Endothelial cell of umbilical vein (primary cell): ENCODE results near the gene RGL4. TPM values are rescaled to one million over a fixed set of nuclear protein-coding genes. Genes with fewer than 3 reads are reported as not detected.

Experiments
- BruUV-seq: library from RNA; stranded (reverse); fragments of 400-500 nt; replicated peaks from 2 replicates; lab custom pipeline; 2021; lab: Mats Ljungman, UMichigan
- CTCF ChIA-PET: fragments of 300-600, 350-600 bp; sonication (Branson Sonifier 250); formaldehyde crosslinking; loops from one replicate; lab custom pipeline; 2021; ENCODE audit warnings: antibody characterized with exemption, inconsistent platforms; lab: Charles Lee
- POLR2A ChIA-PET: fragments of 300-600, 350-600 bp; sonication (Branson Sonifier 250); formaldehyde crosslinking; loops from one replicate; lab custom pipeline; 2021; ENCODE audit warnings: antibody characterized with exemption, inconsistent platforms; lab: Charles Lee
- DNase-seq: peaks from one replicate; pipeline ENCODE4 v3.0.0-alpha.2; 2011; ENCODE audit warnings: low read depth, low spot score
- FAIRE-seq: peaks from 2 replicates; lab custom pipeline; 2011; peaks lifted over from hg19 to GRCh38; lab: Jason Lieb, UNC
- H2AFZ ChIP-seq: 2 replicates; pipeline ENCODE4 v1.6.0; 2012; ENCODE audit warnings: low read depth, low read length, control low read depth, inconsistent platforms
- H3K27ac ChIP-seq: 2 replicates; pipeline ENCODE4 v1.5.1; 2011; ENCODE audit warnings: low read depth, mild to moderate bottlenecking, control low read depth, low read length, moderate library complexity; ENCODE audit not compliant: insufficient read depth
- H3K27me3 ChIP-seq, 2 experiments: 2 replicates each; pipeline versions ENCODE4 v1.6.0 to v1.6.1; 2011; ENCODE audit warnings: low read length in 2 of 2, mixed read lengths in 1 of 2; ENCODE audit not compliant: control insufficient read depth in 2 of 2, insufficient read depth in 2 of 2
- H3K36me3 ChIP-seq, 2 experiments: 2 replicates in 1 of 2; 3 replicates in 1 of 2; pipeline ENCODE4 v1.5.1; 2011; ENCODE audit warnings: low read length in 2 of 2, mild to moderate bottlenecking in 1 of 2, moderate library complexity in 1 of 2; ENCODE audit not compliant: control insufficient read depth in 2 of 2, insufficient read depth in 2 of 2; ENCODE audit errors: extremely low read depth in 1 of 2
- H3K4me1 ChIP-seq: 3 replicates; pipeline ENCODE4 v1.5.1; 2011; ENCODE audit warnings: mild to moderate bottlenecking, low read length; ENCODE audit not compliant: control insufficient read depth, insufficient read depth; ENCODE audit errors: extremely low read depth
- H3K4me2 ChIP-seq: 2 replicates; pipeline ENCODE4 v1.6.1; 2011; ENCODE audit warnings: low read length, control low read depth, mixed read lengths; ENCODE audit not compliant: insufficient read depth
- H3K4me3 ChIP-seq, 3 experiments: fragments of 200-600 bp in 1 of 3; sonication (generic), shearing (Covaris generic) in 1 of 3; replicated peaks in 1 of 3; 2 replicates each; pipeline ENCODE4 v1.5.1; 2011 to 2016; ENCODE audit warnings: control low read depth in 3 of 3, low read length in 3 of 3, mild to moderate bottlenecking in 2 of 3, inconsistent platforms in 1 of 3, low read depth in 1 of 3, moderate library complexity in 1 of 3; ENCODE audit not compliant: insufficient read depth in 1 of 3
- H3K79me2 ChIP-seq: 2 replicates; pipeline ENCODE4 v1.6.0; 2012; ENCODE audit warnings: low read length, inconsistent platforms; ENCODE audit not compliant: control insufficient read depth, insufficient read depth
- H3K9ac ChIP-seq: replicated peaks from 2 replicates; pipeline ENCODE3; 2011; ENCODE audit warnings: low read length, control low read depth; ENCODE audit not compliant: insufficient read depth; ENCODE audit errors: extremely low read depth
- H3K9me1 ChIP-seq: replicated peaks from 3 replicates; pipeline ENCODE4 v1.6.0; 2011; ENCODE audit warnings: mild to moderate bottlenecking, low read length; ENCODE audit not compliant: control insufficient read depth, insufficient read depth; ENCODE audit errors: extremely low read depth
- H3K9me3 ChIP-seq: replicated peaks from 2 replicates; pipeline ENCODE4 v1.5.1; 2012; ENCODE audit warnings: low read length, inconsistent platforms; ENCODE audit not compliant: control insufficient read depth, insufficient read depth
- H4K20me1 ChIP-seq: replicated peaks from 2 replicates; pipeline ENCODE3; 2011; ENCODE audit warnings: mild to moderate bottlenecking, low read length; ENCODE audit not compliant: control insufficient read depth, insufficient read depth; ENCODE audit errors: extremely low read depth
- CTCF ChIP-seq, 2 donors: IDR thresholded peaks; 1 replicate in 1 of 2; 2 replicates in 1 of 2; pipeline ENCODE4 v1.5.1; 2011; ENCODE audit warnings: low read length in 2 of 2, mild to moderate bottlenecking in 2 of 2, moderate library complexity in 2 of 2, control low read depth in 1 of 2, inconsistent platforms in 1 of 2, low read depth in 1 of 2; ENCODE audit not compliant: insufficient read depth in 1 of 2; ENCODE audit errors: extremely low read depth in 1 of 2
- EZH2 ChIP-seq: IDR thresholded peaks from 2 replicates; pipeline ENCODE4 v1.6.1; 2012; ENCODE audit warnings: borderline replicate concordance, low read depth, mild to moderate bottlenecking, moderate library complexity, low read length, inconsistent platforms; ENCODE audit not compliant: severe bottlenecking
- FOS ChIP-seq: IDR thresholded peaks from 2 replicates; pipeline ENCODE4 v1.6.1; 2011; ENCODE audit warnings: mild to moderate bottlenecking, low read length, moderate library complexity, borderline replicate concordance; ENCODE audit not compliant: insufficient read depth
- GATA2 ChIP-seq: IDR thresholded peaks from 2 replicates; pipeline ENCODE4 v1.7.0; 2011; ENCODE audit warnings: low read depth, mild to moderate bottlenecking, moderate library complexity, mixed read lengths, low read length; ENCODE audit not compliant: insufficient read length, insufficient read depth
- JUN ChIP-seq: IDR thresholded peaks from 2 replicates; pipeline ENCODE4 v1.6.1; 2011; ENCODE audit warnings: borderline replicate concordance, low read depth; ENCODE audit not compliant: insufficient read length, insufficient read depth
- MAX ChIP-seq: IDR thresholded peaks from 2 replicates; pipeline ENCODE4 v1.6.1; 2011; ENCODE audit not compliant: insufficient read depth, insufficient read length
- MYC ChIP-seq: IDR thresholded peaks from one replicate; pipeline ENCODE4 v1.6.1; 2011; ENCODE audit warnings: mild to moderate bottlenecking, low read depth, low read length
- POLR2A ChIP-seq: IDR thresholded peaks from 2 replicates; pipeline ENCODE4 v1.6.1; 2012; ENCODE audit warnings: low read depth, mild to moderate bottlenecking, control low read depth, low read length
- POLR2AphosphoS5 ChIP-seq: IDR thresholded peaks from 2 replicates; pipeline ENCODE4 v1.6.1; 2012; ENCODE audit warnings: low read depth, mild to moderate bottlenecking, control low read depth, low read length, moderate library complexity; ENCODE audit not compliant: insufficient read depth
- dilution Hi-C: fragments of 300-500 bp; cut with MboI; formaldehyde crosslinking; loops from one replicate; pipeline ENCODE4 v1.15.0; 2019; ENCODE audit warnings: low sequenced_read_pairs; ENCODE audit not compliant: extremely low pct_ligation_motif_present
- intact Hi-C: fragments of 100-400 bp; cut with micrococcal nuclease; formaldehyde crosslinking; loops from one replicate; pipeline ENCODE4 v1.10.0; 2022
- polyA plus RNA-seq, 4 experiments: library from polyadenylated mRNA; depleted of rRNA in 3 of 4; stranded (reverse) in 3 of 4; unstranded in 1 of 4; fragments of >200 nt; gene quantifications; 2 replicates each; pipeline versions ENCODE4 v1.2.1 to v1.2.3, GENCODE V29; 2011 to 2012; ENCODE audit warnings: missing spikeins in 1 of 4
- total RNA-seq: library from RNA; stranded (reverse); gene quantifications from 2 replicates; pipeline ENCODE4 v1.2.3, GENCODE V29; 2021

RGL4 gene
- total and polyA plus RNA-seq, 2 donors (not counting 3 experiments of a cell fraction or from before 2014, with no cell fraction given) = not detected

GRCh38 chr22:23745791-23746190 lies 55.0 kb downstream of the RGL4 start:
- DNase-seq (no peak), FAIRE-seq (no peak)
- peaks cover 10% of the 10 kb centered on the region for H3K4me1 ChIP-seq
- no TSS peak for BruUV-seq
- no peaks in the 10 kb centered on the region for H3K9me1 ChIP-seq
- intact Hi-C loops = no loop called here
- no peaks in the 10 kb centered on the region for H3K79me2 ChIP-seq
- no peak overlapping the region for H3K9ac ChIP-seq
- TF ChIP-seq MAX (no peak), MYC (no peak), POLR2AphosphoS5 (no peak), POLR2A (no peak), CTCF (IDR thresholded peaks at IDR 0.05; ENCODE audit: extremely low read depth in 1 of 2, insufficient read depth in 1 of 2, low read depth in 1 of 2, low read length in 2 of 2) (no peak), GATA2 (no peak), FOS (no peak), JUN (no peak), EZH2 (no peak)
- H3K27ac ChIP-seq = no peak overlapping the region
- no peaks in the 10 kb centered on the region for H3K27me3 ChIP-seq
- CTCF ChIA-PET = interaction anchor here (1.0 to 1.2 kb wide), 3 partner anchors 8 to 104 kb away, joined by 3 to 7 read pairs (median 4); no protein-coding TSS in a partner anchor
- H3K4me2 ChIP-seq = no peak overlapping the region
- dilution Hi-C loops = no loop called here
- H2AFZ ChIP-seq = no peak overlapping the region
- no peak overlapping the region for H3K4me3 ChIP-seq
- H3K36me3 ChIP-seq = peaks cover 5 to 23% of the 10 kb centered on the region in 2 experiments
- H3K9me3 ChIP-seq = no peaks in the 10 kb centered on the region
- POLR2A ChIA-PET = no interaction called here
- H4K20me1 ChIP-seq = no peaks in the 10 kb centered on the region

Other genes starting within 250 kb of the RGL4 start
- not detected in 2 replicates for gene IGLL1, start 110.7 kb upstream of the RGL4 start, total RNA-seq
- not detected in 2 replicates for gene IGLL1, start 110.7 kb upstream of the RGL4 start, polyA plus RNA-seq
- gene DRICH1, start 58.7 kb upstream of the RGL4 start, total RNA-seq = 0.32 TPM in 1 of 2 replicates, not detected in the other
- 0.25 and 0.29 TPM in 2 replicates for gene DRICH1, start 58.7 kb upstream of the RGL4 start, polyA plus RNA-seq
- 6.0 and 6.2 TPM in 2 replicates for gene ZNF70, start 60.1 kb downstream of the RGL4 start, total RNA-seq
- 1.7 and 1.9 TPM in 2 replicates for gene ZNF70, start 60.1 kb downstream of the RGL4 start, polyA plus RNA-seq
- not detected in 2 replicates for gene VPREB3, start 63.4 kb downstream of the RGL4 start, total RNA-seq
- gene VPREB3, start 63.4 kb downstream of the RGL4 start, polyA plus RNA-seq = not detected in 2 replicates
- gene C22orf15, start 72.0 kb downstream of the RGL4 start, total RNA-seq = not detected in 2 replicates
- gene C22orf15, start 72.0 kb downstream of the RGL4 start, polyA plus RNA-seq = 0.86 and 0.94 TPM in 2 replicates
- gene CHCHD10, start 77.0 kb downstream of the RGL4 start, total RNA-seq = 64.8 and 75.6 TPM in 2 replicates
- gene CHCHD10, start 77.0 kb downstream of the RGL4 start, polyA plus RNA-seq = 27.3 and 28.1 TPM in 2 replicates
- 10.1 and 10.3 TPM in 2 replicates for gene MMP11, start 81.8 kb downstream of the RGL4 start, total RNA-seq
- gene MMP11, start 81.8 kb downstream of the RGL4 start, polyA plus RNA-seq = 16.9 and 23.2 TPM in 2 replicates
- 113 and 130 TPM in 2 replicates for gene SMARCB1, start 96.0 kb downstream of the RGL4 start, total RNA-seq
- 135 and 148 TPM in 2 replicates for gene SMARCB1, start 96.0 kb downstream of the RGL4 start, polyA plus RNA-seq
- 2.4 and 3.4 TPM in 2 replicates for gene DERL3, start 148.0 kb downstream of the RGL4 start, total RNA-seq
- gene DERL3, start 148.0 kb downstream of the RGL4 start, polyA plus RNA-seq = 3.8 and 4.1 TPM in 2 replicates
- 3.6 and 4.6 TPM in 2 replicates for gene SLC2A11, start 166.9 kb downstream of the RGL4 start, total RNA-seq
- 3.1 and 4.2 TPM in 2 replicates for gene SLC2A11, start 166.9 kb downstream of the RGL4 start, polyA plus RNA-seq
- gene MIF, start 203.4 kb downstream of the RGL4 start, total RNA-seq = 674 and 730 TPM in 2 replicates
- 529 and 898 TPM in 2 replicates for gene MIF, start 203.4 kb downstream of the RGL4 start, polyA plus RNA-seq